H1 (cell line): ENCODE measurements around the gene TXNL4B. TPM values are rescaled to one million over a fixed set of nuclear protein-coding genes. Genes with fewer than 3 reads are reported as not detected.

Experiments used
- CTCF ChIA-PET: fragments of 300-600 bp; sonication (Branson Sonifier 250); formaldehyde crosslinking; loops from one replicate; lab custom pipeline; 2021; ENCODE audit not compliant: partially characterized antibody; lab: Charles Lee
- POLR2A ChIA-PET: fragments of 300-600 bp; sonication (Branson Sonifier 250); formaldehyde crosslinking; loops from one replicate; lab custom pipeline; 2021; ENCODE audit warnings: inconsistent platforms; ENCODE audit not compliant: partially characterized antibody; lab: Charles Lee
- DNase-seq, 2 experiments: peaks; one replicate each; pipeline versions ENCODE4 v3.0.0 to v3.0.0-alpha.2; 2010 to 2022; ENCODE audit warnings: low spot score in 2 of 2, low read depth in 1 of 2, mixed read lengths in 1 of 2
- FAIRE-seq: peaks from 2 replicates; lab custom pipeline; 2011; peaks lifted over from hg19 to GRCh38; lab: Jason Lieb, UNC
- H2AFZ ChIP-seq: 2 replicates; pipeline ENCODE4 v1.8.1; 2012; ENCODE audit warnings: low read length, inconsistent platforms
- H2AK5ac ChIP-seq: 2 replicates; pipeline ENCODE4 v1.6.1; 2013; ENCODE audit warnings: low read depth, low read length
- H2BK120ac ChIP-seq: replicated peaks from 2 replicates; pipeline ENCODE3; 2013; ENCODE audit warnings: low read depth, low read length, inconsistent platforms
- H2BK12ac ChIP-seq: 2 replicates; pipeline ENCODE4 v1.6.1; 2013; ENCODE audit warnings: low read depth, low read length
- H2BK15ac ChIP-seq: 2 replicates; pipeline ENCODE4 v1.6.1; 2013; ENCODE audit warnings: low read length
- H2BK20ac ChIP-seq: 2 replicates; pipeline ENCODE4 v1.6.1; 2013; ENCODE audit warnings: low read length
- H2BK5ac ChIP-seq: 2 replicates; pipeline ENCODE4 v1.6.1; 2013; ENCODE audit warnings: low read depth, low read length
- H3K14ac ChIP-seq: 2 replicates; pipeline ENCODE4 v1.6.1; 2013; ENCODE audit warnings: inconsistent platforms; ENCODE audit not compliant: insufficient read length
- H3K18ac ChIP-seq: 2 replicates; pipeline ENCODE4 v1.6.1; 2013; ENCODE audit warnings: low read length; ENCODE audit errors: extremely low read depth
- H3K23ac ChIP-seq: 2 replicates; pipeline ENCODE4 v1.6.1; 2013; ENCODE audit warnings: inconsistent platforms; ENCODE audit not compliant: insufficient read length
- H3K23me2 ChIP-seq: 2 replicates; pipeline ENCODE4 v1.6.1; 2013; ENCODE audit warnings: low read depth, low read length
- H3K27ac ChIP-seq: 2 replicates; pipeline ENCODE4 v1.6.1; 2011; ENCODE audit warnings: low read depth, low read length, inconsistent platforms
- H3K27me3 ChIP-seq, 4 experiments: replicated peaks in 1 of 4; 1 replicate in 1 of 4; 2 replicates in 3 of 4; pipeline versions ENCODE4 v1.6.1 to v1.8.1; 2011 to 2013; ENCODE audit warnings: low read length in 3 of 4, mild to moderate bottlenecking in 3 of 4, inconsistent platforms in 2 of 4, mixed read lengths in 2 of 4, moderate library complexity in 1 of 4; ENCODE audit not compliant: control insufficient read depth in 3 of 4, insufficient read depth in 3 of 4; ENCODE audit errors: extremely low read depth in 1 of 4
- H3K36me3 ChIP-seq, 4 experiments: 2 replicates each; pipeline versions ENCODE4 v1.6.1 to v1.8.1; 2011 to 2013; ENCODE audit warnings: mild to moderate bottlenecking in 4 of 4, low read length in 3 of 4, moderate library complexity in 2 of 4, control low read depth in 1 of 4, inconsistent platforms in 1 of 4; ENCODE audit not compliant: insufficient read depth in 4 of 4, control insufficient read depth in 2 of 4
- H3K4ac ChIP-seq: replicated peaks from 2 replicates; pipeline ENCODE3; 2013; ENCODE audit warnings: low read length, low read depth, mixed read lengths, inconsistent platforms; ENCODE audit not compliant: insufficient read length
- H3K4me1 ChIP-seq, 4 experiments: replicated peaks in 1 of 4; 1 replicate in 1 of 4; 2 replicates in 3 of 4; pipeline versions ENCODE4 v1.6.1 to v1.8.1; 2011 to 2013; ENCODE audit warnings: low read length in 3 of 4, inconsistent platforms in 2 of 4, mixed read lengths in 1 of 4; ENCODE audit not compliant: insufficient read depth in 4 of 4, control insufficient read depth in 3 of 4
- H3K4me2 ChIP-seq, 2 experiments: 2 replicates each; pipeline versions ENCODE4 v1.6.1 to v1.8.1; 2011 to 2013; ENCODE audit warnings: low read depth in 2 of 2, low read length in 2 of 2, control low read depth in 1 of 2, inconsistent platforms in 1 of 2, mild to moderate bottlenecking in 1 of 2; ENCODE audit not compliant: insufficient read depth in 1 of 2
- H3K4me3 ChIP-seq, 4 experiments: fragments of 200-600, 300-600 bp in 1 of 4; sonication (generic), shearing (Covaris generic), sonication (Bioruptor Twin) in 1 of 4; 2 replicates each; pipeline versions ENCODE4 v1.5.1 to v1.8.1; 2011 to 2016; ENCODE audit warnings: low read length in 4 of 4, low read depth in 3 of 4, control low read depth in 2 of 4, inconsistent platforms in 2 of 4, mild to moderate bottlenecking in 2 of 4, mixed read lengths in 1 of 4, moderate library complexity in 1 of 4; ENCODE audit not compliant: insufficient read depth in 2 of 4; ENCODE audit errors: extremely low read depth in 1 of 4
- H3K56ac ChIP-seq: replicated peaks from 2 replicates; pipeline ENCODE3; 2013; ENCODE audit warnings: low read depth, mild to moderate bottlenecking, mixed read lengths, low read length, inconsistent platforms; ENCODE audit not compliant: insufficient read length
- H3K79me1 ChIP-seq: 2 replicates; pipeline ENCODE4 v1.6.1; 2013; ENCODE audit warnings: low read depth, low read length, control low read depth
- H3K79me2 ChIP-seq, 2 experiments: 2 replicates each; pipeline versions ENCODE4 v1.6.1 to v1.8.1; 2012 to 2013; ENCODE audit warnings: low read length in 2 of 2, mild to moderate bottlenecking in 2 of 2, inconsistent platforms in 1 of 2; ENCODE audit not compliant: insufficient read depth in 2 of 2, control insufficient read depth in 1 of 2
- H3K9ac ChIP-seq, 4 experiments: replicated peaks in 1 of 4; 1 replicate in 1 of 4; 2 replicates in 3 of 4; pipeline versions ENCODE4 v1.6.1 to v1.8.1; 2011 to 2013; ENCODE audit warnings: low read depth in 3 of 4, low read length in 3 of 4, control low read depth in 2 of 4, mild to moderate bottlenecking in 2 of 4, moderate library complexity in 2 of 4, inconsistent platforms in 1 of 4; ENCODE audit errors: extremely low read depth in 1 of 4
- H3K9me3 ChIP-seq, 2 experiments: 2 replicates each; pipeline versions ENCODE4 v1.6.1 to v1.8.1; 2012 to 2013; ENCODE audit warnings: mild to moderate bottlenecking in 2 of 2, moderate library complexity in 2 of 2, control low read depth in 1 of 2, inconsistent platforms in 1 of 2, low read depth in 1 of 2, low read length in 1 of 2, mixed read lengths in 1 of 2; ENCODE audit not compliant: insufficient read depth in 2 of 2
- H4K20me1 ChIP-seq, 2 experiments: replicated peaks in 1 of 2; 2 replicates each; pipeline versions ENCODE3 to v1.8.1; 2011 to 2013; ENCODE audit warnings: inconsistent platforms in 2 of 2, low read length in 2 of 2, mild to moderate bottlenecking in 1 of 2; ENCODE audit not compliant: insufficient read depth in 2 of 2, control insufficient read depth in 1 of 2
- H4K5ac ChIP-seq: 2 replicates; pipeline ENCODE4 v1.6.1; 2013; ENCODE audit warnings: low read length, low read depth, mixed read lengths, inconsistent platforms; ENCODE audit not compliant: insufficient read length
- H4K8ac ChIP-seq: 2 replicates; pipeline ENCODE4 v1.8.0; 2013; ENCODE audit warnings: mild to moderate bottlenecking, moderate library complexity, low read length, inconsistent platforms; ENCODE audit not compliant: insufficient read depth; ENCODE audit errors: extremely low read depth
- H4K91ac ChIP-seq: replicated peaks from 2 replicates; pipeline ENCODE3; 2013; ENCODE audit warnings: low read length, mixed read lengths, inconsistent platforms; ENCODE audit not compliant: insufficient read length
- ATF3 ChIP-seq: IDR thresholded peaks from 2 replicates; pipeline ENCODE4 v1.6.1; 2011; ENCODE audit warnings: low read depth, mild to moderate bottlenecking, low read length; ENCODE audit not compliant: insufficient read depth
- CREB1 ChIP-seq: IDR thresholded peaks from 2 replicates; pipeline ENCODE4 v1.6.1; 2012; ENCODE audit warnings: inconsistent platforms
- GTF2F1 ChIP-seq: IDR thresholded peaks from 2 replicates; pipeline ENCODE4 v1.6.1; 2012; ENCODE audit warnings: low read depth, low read length, improper control_type of control experiment, borderline replicate concordance
- KDM1A ChIP-seq: fragments of 200-600, 300-600 bp; sonication (generic); IDR thresholded peaks from 2 replicates; pipeline ENCODE4 v1.7.1; 2016; ENCODE audit warnings: mild to moderate bottlenecking, low read length, borderline replicate concordance
- MAFK ChIP-seq: IDR thresholded peaks from 2 replicates; pipeline ENCODE4 v1.6.1; 2012; ENCODE audit warnings: low read depth, mild to moderate bottlenecking, improper control_type of control experiment, low read length
- MAX ChIP-seq: IDR thresholded peaks from 2 replicates; pipeline ENCODE4 v1.6.1; 2012; ENCODE audit warnings: inconsistent platforms
- POLR2A ChIP-seq, 2 experiments: IDR thresholded peaks; 1 replicate in 1 of 2; 2 replicates in 1 of 2; pipeline ENCODE4 v1.6.1; 2011; ENCODE audit warnings: low read depth in 2 of 2, low read length in 2 of 2, mild to moderate bottlenecking in 2 of 2; ENCODE audit errors: control extremely low read depth in 1 of 2
- POLR2AphosphoS5 ChIP-seq: IDR thresholded peaks from 2 replicates; pipeline ENCODE4 v1.6.1; 2011; ENCODE audit warnings: low read depth, low read length
- SAP30 ChIP-seq: fragments of 300-600 bp; sonication (generic); IDR thresholded peaks from 2 replicates; pipeline ENCODE4 v1.7.1; 2012; ENCODE audit warnings: low read length, moderate library complexity, mild to moderate bottlenecking, inconsistent platforms; ENCODE audit not compliant: insufficient read depth, insufficient replicate concordance
- SP2 ChIP-seq: IDR thresholded peaks from 2 replicates; pipeline ENCODE4 v1.6.1; 2012; ENCODE audit warnings: mild to moderate bottlenecking, low read length, inconsistent platforms
- SUZ12 ChIP-seq: fragments of 200-600 bp; sonication (generic); IDR thresholded peaks from 2 replicates; pipeline ENCODE4 v1.6.1; 2012; ENCODE audit warnings: mild to moderate bottlenecking, inconsistent platforms, low read length, moderate library complexity, mixed read lengths
- YY1 ChIP-seq: IDR thresholded peaks from 2 replicates; pipeline ENCODE4 v1.6.1; 2011; ENCODE audit warnings: low read depth, mild to moderate bottlenecking, low read length
- WGBS, 2 experiments: shearing (Covaris generic) in 1 of 2; methylation state at CpG; one replicate each; pipeline versions ENCODE4 v1.1.6 to v1.1.7; 2013 to 2015; ENCODE audit warnings: low lambda C conversion rate in 2 of 2, mixed read lengths in 2 of 2, inconsistent platforms in 1 of 2, low coverage in 1 of 2, missing lambda C conversion rate in 1 of 2; ENCODE audit not compliant: insufficient replicate concordance in 2 of 2, insufficient coverage in 1 of 2, insufficient read length in 1 of 2; ENCODE audit errors: extremely low coverage in 1 of 2, missing lambda C conversion rate in 1 of 2; 5-methylcytosine and 5-hydroxymethylcytosine counted together
- polyA plus RNA-seq, 7 experiments: library from polyadenylated mRNA; depleted of rRNA in 3 of 7; stranded (reverse) in 5 of 7; unstranded in 2 of 7; fragments of >200 nt in 5 of 7; fragments of 200-250 nt in 2 of 7; gene quantifications; 1 replicate in 5 of 7; 2 replicates in 1 of 7; 4 replicates in 1 of 7; pipeline versions ENCODE4 v1.2.1 to v1.2.3, GENCODE V29; 2011 to 2013; ENCODE audit warnings: missing spikeins in 2 of 7, mixed read lengths in 2 of 7
- total RNA-seq: library from RNA; stranded (reverse); fragmentation: NEBNext Ultra II Directional; extraction: Animal tissue kit (Norgen Biotek cat#: 25700); gene quantifications from 2 replicates; pipeline ENCODE4 v1.2.1, GENCODE V29; 2021

TXNL4B gene
- total and polyA plus RNA-seq, 2 of the 8 experiments (the other 6 are each of a cell fraction or from before 2014, with no cell fraction given): 6.7 to 10.6 TPM

DNA sequence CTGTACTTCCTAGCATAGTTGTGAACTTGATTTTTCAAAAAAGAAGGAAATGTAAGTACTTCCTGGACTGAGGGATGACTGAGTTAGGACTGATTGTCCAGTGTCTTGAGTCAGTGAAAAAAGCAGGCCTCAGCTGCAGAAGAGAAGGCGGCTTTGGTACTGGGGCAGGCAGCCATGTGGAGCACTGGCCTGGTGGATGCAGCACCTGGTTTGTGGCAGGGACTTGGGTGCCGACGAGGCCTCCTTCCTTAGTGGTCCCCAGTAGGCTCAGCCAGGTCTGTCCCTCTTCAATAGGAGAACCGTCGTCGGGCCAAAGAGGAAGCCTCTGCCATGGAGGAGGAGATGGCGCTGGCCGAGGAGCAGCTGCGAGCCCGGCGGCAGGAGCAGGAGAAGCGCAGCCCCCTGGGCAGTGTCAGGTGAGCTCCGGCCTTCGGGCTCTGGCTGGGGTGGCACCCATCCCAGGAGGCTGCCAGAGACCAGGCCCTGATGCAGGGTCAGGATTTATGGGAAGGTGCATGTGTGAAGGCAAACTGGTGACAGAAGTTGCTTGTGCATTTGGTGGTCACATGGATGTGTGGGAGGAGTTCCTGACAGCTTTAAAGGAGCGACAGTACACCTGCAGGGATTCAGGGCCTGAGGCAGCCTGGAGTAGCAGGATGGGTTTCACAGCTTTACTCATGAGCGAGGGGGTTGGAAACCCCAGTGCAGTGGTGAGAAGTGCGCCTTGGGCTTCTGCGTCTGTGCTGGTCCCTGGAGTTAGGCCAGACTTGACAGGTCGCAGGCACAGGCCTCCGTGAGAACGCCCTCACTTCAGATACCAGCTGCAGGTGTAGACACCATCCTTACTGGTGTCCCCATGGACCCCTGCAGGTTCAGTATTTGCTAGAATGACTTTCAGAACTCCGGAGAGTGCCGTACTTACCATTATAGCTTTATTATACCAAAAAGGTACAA lies 17.5 kb upstream of the TXNL4B start:
- no peaks in the 10 kb centered on the region for H3K4me1 ChIP-seq
- TF ChIP-seq SUZ12 (no peak), ATF3 (no peak), SAP30 (no peak), KDM1A (no peak), MAFK (no peak), MAX (no peak), YY1 (no peak), POLR2AphosphoS5 (no peak), SP2 (no peak), GTF2F1 (no peak), POLR2A (IDR thresholded peaks at IDR 0.05; ENCODE audit: control extremely low read depth in 1 of 2, low read depth in 2 of 2, low read length in 2 of 2) (no peak), CREB1 (no peak)

More for the DNA sequence above, 17.5 kb upstream of the TXNL4B start:
- Histone ChIP-seq H3K4me3 (no peak overlapping the region), H3K36me3 (peaks cover 21 to 54% (median 45%) of the 10 kb centered on the region in 4 experiments), H4K8ac (no peak overlapping the region), H4K91ac (no peak overlapping the region), H2BK120ac (no peak overlapping the region), H2BK12ac (no peak overlapping the region), H2AK5ac (no peak overlapping the region), H3K23me2 (no peaks in the 10 kb centered on the region), H3K4me2 (no peak overlapping the region), H3K56ac (no peak overlapping the region), H3K27me3 (no peaks in the 10 kb centered on the region), H3K14ac (no peak overlapping the region), H3K79me1 (no peaks in the 10 kb centered on the region), H4K5ac (no peak overlapping the region), H2AFZ (no peak overlapping the region), H3K27ac (no peak overlapping the region), H3K18ac (no peak overlapping the region), H2BK5ac (no peak overlapping the region; the same call in 1 of the 2 replicates), H4K20me1 (no peaks in the 10 kb centered on the region), H3K9me3 (no peaks in the 10 kb centered on the region), H3K23ac (no peak overlapping the region), H2BK15ac (no peak overlapping the region), H3K9ac (no peak overlapping the region), H3K4ac (no peak overlapping the region), H2BK20ac (no peak overlapping the region), H3K79me2 (no peaks in the 10 kb centered on the region)
- ChIA-PET CTCF (interaction anchor here (0.6 to 2.3 kb wide), 6 partner anchors 10 to 81 kb away, joined by 4 to 8 read pairs (median 6); no protein-coding TSS in a partner anchor), POLR2A (interaction anchor here (1.3 to 2.7 kb wide), 2 partner anchors 12 to 17 kb away, joined by 4 to 8 read pairs; partner anchors contain the start of genes DHX38 and TXNL4B)
- FAIRE-seq (no peak), DNase-seq (no peak)
- WGBS, 2 experiments: 90% methylated on average over 23 of the region's 23 CpGs; no CpG with 5 or more reads in 1 of the 2 experiments
